WTC11 (cell line): Measurements from ENCODE around the gene KIRREL3.

Experiments used
- ATF3 ChIP-seq: sonication (generic); formaldehyde crosslinking; conservative IDR thresholded peaks from 2 replicates; pipeline ENCODE4 v1.8.1; 2022; ENCODE audit warnings: mild to moderate bottlenecking, missing genetic modification reagents
- CREM ChIP-seq: sonication (generic); formaldehyde crosslinking; IDR thresholded peaks from 2 replicates; pipeline ENCODE4 v1.8.1; 2022; ENCODE audit warnings: mild to moderate bottlenecking, missing genetic modification reagents, moderate library complexity
- CTCF ChIP-seq: fragments of 200-600 bp; IDR thresholded peaks from 2 replicates; pipeline ENCODE4 v1.8.0; 2022; ENCODE audit warnings: antibody characterized with exemption
- E2F1 ChIP-seq: sonication (generic); formaldehyde crosslinking; IDR thresholded peaks from 2 replicates; pipeline ENCODE4 v1.8.0; 2022; ENCODE audit warnings: mild to moderate bottlenecking, missing genetic modification reagents
- EMX1 ChIP-seq: fragments of 250-450 bp; sonication (Bioruptor Pico); IDR thresholded peaks from 2 replicates; pipeline ENCODE4 v1.8.0; 2021; ENCODE audit warnings: mild to moderate bottlenecking
- IRF1 ChIP-seq: sonication (generic); formaldehyde crosslinking; IDR thresholded peaks from 2 replicates; pipeline ENCODE4 v1.8.0; 2023; ENCODE audit warnings: missing genetic modification reagents
- PRDM15 ChIP-seq: sonication (generic); formaldehyde crosslinking; IDR thresholded peaks from 2 replicates; pipeline ENCODE4 v1.8.0; 2022; ENCODE audit warnings: missing genetic modification reagents
- RORB ChIP-seq: fragments of 250-450 bp; sonication (Bioruptor Pico); IDR thresholded peaks from 2 replicates; pipeline ENCODE4 v1.9.0; 2021; ENCODE audit warnings: mild to moderate bottlenecking
- TEAD4 ChIP-seq: sonication (generic); formaldehyde crosslinking; IDR thresholded peaks from 2 replicates; pipeline ENCODE4 v1.8.0; 2022; ENCODE audit warnings: mild to moderate bottlenecking, missing genetic modification reagents
- USF2 ChIP-seq: sonication (generic); formaldehyde crosslinking; IDR thresholded peaks from 2 replicates; pipeline ENCODE4 v1.8.1; 2023; ENCODE audit warnings: mild to moderate bottlenecking, missing genetic modification reagents, moderate library complexity
- ZBTB21 ChIP-seq: sonication (generic); formaldehyde crosslinking; IDR thresholded peaks from 2 replicates; pipeline ENCODE4 v1.8.1; 2023; ENCODE audit warnings: mild to moderate bottlenecking, missing genetic modification reagents, borderline replicate concordance
- ZBTB43 ChIP-seq: sonication (generic); formaldehyde crosslinking; IDR thresholded peaks from 2 replicates; pipeline ENCODE4 v1.8.1; 2023; ENCODE audit warnings: mild to moderate bottlenecking, missing genetic modification reagents
- ZNF416 ChIP-seq: fragments of 250-450 bp; sonication (Bioruptor Pico); IDR thresholded peaks from 2 replicates; pipeline ENCODE4 v1.9.0; 2021; ENCODE audit warnings: mild to moderate bottlenecking, inconsistent platforms
- ZNF423 ChIP-seq: fragments of 250-450 bp; sonication (Bioruptor Pico); IDR thresholded peaks from 2 replicates; pipeline ENCODE4 v2.1.2; 2022; ENCODE audit warnings: mild to moderate bottlenecking, moderate library complexity

- TF ChIP-seq ZNF416 (CRISPR knock-in tag) (no peak), CTCF (no peak), CREM (CRISPR knock-in tag) (no peak), E2F1 (CRISPR knock-in tag) (no peak), USF2 (CRISPR knock-in tag) (no peak), IRF1 (no peak), ZBTB21 (CRISPR knock-in tag) (no peak), ATF3 (CRISPR knock-in tag) (no peak), RORB (CRISPR knock-in tag) (no peak), ZBTB43 (CRISPR knock-in tag) (no peak), ZNF423 (CRISPR knock-in tag) (peak; percentile 85), TEAD4 (CRISPR knock-in tag) (no peak), PRDM15 (no peak), EMX1 (CRISPR knock-in tag) (no peak)
Measured at GRCh38 chr11:126824035-126824607, 176.4 kb downstream of the KIRREL3 start.
